Activated naive CD4-positive, alpha-beta T cell treated with anti-CD3 and anti-CD28 coated beads, Interleukin-2, amount 50 U/mL, for 72 hours (primary cell): ENCODE measurements around the gene FUT3. TPM values are rescaled to one million over a fixed set of nuclear protein-coding genes. Genes with fewer than 3 reads are reported as not detected.
A peak's percentile ranks its signal among the peaks of the same experiment; 100 is the strongest.

Source experiments
- ATAC-seq, 2 donors: fragments of 150-1000 bp; cut with Tn5 transposase; 2 replicates each; pipeline ENCODE4 v1.10.0; 2021; ENCODE audit warnings: mild to moderate bottlenecking in 2 of 2, moderate library complexity in 2 of 2
- DNase-seq, 2 donors: peaks; one replicate each; pipeline ENCODE4 v3.0.0; 2021 to 2022; ENCODE audit warnings: low spot score in 2 of 2
- H3K27ac Mint-ChIP-seq, 2 donors: one replicate each; pipeline ENCODE4 v1.8.0; 2022; ENCODE audit warnings: mild to moderate bottlenecking in 2 of 2, mixed read lengths in 2 of 2
- H3K36me3 Mint-ChIP-seq, 2 donors: one replicate each; pipeline ENCODE4 v1.8.0; 2022; ENCODE audit warnings: mixed read lengths in 2 of 2
- H3K9me3 Mint-ChIP-seq, 2 donors: one replicate each; pipeline ENCODE4 v1.8.0; 2022; ENCODE audit warnings: mixed read lengths in 2 of 2
- total RNA-seq, 2 donors: library from RNA; stranded (reverse); gene quantifications; one replicate each; pipeline ENCODE4 v1.2.3, GENCODE V29; 2022

FUT3 gene
- total RNA-seq, 2 donors from 2014 or later, result 0.32 TPM; not detected in 1

- no peaks in the 10 kb centered on the region for H3K36me3 Mint-ChIP-seq
- no peaks in the 10 kb centered on the region for H3K9me3 Mint-ChIP-seq
- no peak overlapping the region for H3K27ac Mint-ChIP-seq
- no peak for ATAC-seq
- DNase-seq, result no peak
These were observed 12.7 kb downstream of the FUT3 start for GRCh38 chr19:5838353-5839064.

- H3K27ac Mint-ChIP-seq, result no peak overlapping the region
- ATAC-seq, result no peak
These were observed 13.4 kb downstream of the FUT3 start for GRCh38 chr19:5837761-5838352.

GRCh38 chr19:5832527-5833216 lies 18.6 kb downstream of the FUT3 start:
- DNase-seq (no peak), ATAC-seq (no peak)
- H3K9me3 Mint-ChIP-seq, result no peaks in the 10 kb centered on the region
- H3K36me3 Mint-ChIP-seq, result peaks cover 0 to 9% of the 10 kb centered on the region in 2 donors
- H3K27ac Mint-ChIP-seq, result no peak overlapping the region

More at GRCh38 chr19:5837761-5838352, 13.4 kb downstream of the FUT3 start:
- Mint-ChIP-seq H3K36me3 (no peaks in the 10 kb centered on the region), H3K9me3 (no peaks in the 10 kb centered on the region)
- no peak for DNase-seq

- no peak for ATAC-seq
- H3K27ac Mint-ChIP-seq, result no peak overlapping the region
- DNase-seq, result no peak
These were observed 19.2 kb downstream of the FUT3 start for GRCh38 chr19:5832061-5832460.

GRCh38 chr19:5831159-5831558 lies 20.1 kb downstream of the FUT3 start:
- no peak for ATAC-seq
- Mint-ChIP-seq H3K36me3 (peaks cover 0 to 9% of the 10 kb centered on the region in 2 donors), H3K27ac (no peak overlapping the region), H3K9me3 (no peaks in the 10 kb centered on the region)
- DNase-seq, result no peak

More at GRCh38 chr19:5832061-5832460, 19.2 kb downstream of the FUT3 start:
- Mint-ChIP-seq H3K9me3 (no peaks in the 10 kb centered on the region), H3K36me3 (peaks cover 0 to 9% of the 10 kb centered on the region in 2 donors)

- ATAC-seq (no peak), DNase-seq (no peak)
- H3K9me3 Mint-ChIP-seq, result no peaks in the 10 kb centered on the region
- peaks cover 0 to 9% of the 10 kb centered on the region in 2 donors for H3K36me3 Mint-ChIP-seq
- H3K27ac Mint-ChIP-seq, result peak overlapping the region; percentile 29 to 62
These were observed 21.5 kb downstream of the FUT3 start for GRCh38 chr19:5829567-5830310.

- H3K27ac Mint-ChIP-seq, result peak overlapping the region; percentile 97 to 100
- peak; percentile 40 to 66 for DNase-seq
- no peak for ATAC-seq
- H3K9me3 Mint-ChIP-seq, result no peaks in the 10 kb centered on the region
- H3K36me3 Mint-ChIP-seq, result peaks cover 0 to 9% of the 10 kb centered on the region in 2 donors
These were observed 22.3 kb downstream of the FUT3 start for GRCh38 chr19:5828661-5829566.

- ATAC-seq, result peak; percentile 84
- H3K9me3 Mint-ChIP-seq, result no peaks in the 10 kb centered on the region
These were observed 23.2 kb downstream of the FUT3 start for GRCh38 chr19:5827891-5828660.

GRCh38 chr19:5827342-5827890 lies 23.8 kb downstream of the FUT3 start:
- ATAC-seq (no peak), DNase-seq (no peak)
- Mint-ChIP-seq H3K27ac (peak overlapping the region; percentile 95 to 97), H3K9me3 (no peaks in the 10 kb centered on the region), H3K36me3 (peaks cover 0 to 9% of the 10 kb centered on the region in 2 donors)

More at GRCh38 chr19:5827891-5828660, 23.2 kb downstream of the FUT3 start:
- Mint-ChIP-seq H3K36me3 (peaks cover 0 to 9% of the 10 kb centered on the region in 2 donors), H3K27ac (peak overlapping the region; percentile 97 to 100)
- peak; percentile 99 to 100 for DNase-seq

- DNase-seq (no peak), ATAC-seq (no peak)
- H3K9me3 Mint-ChIP-seq, result no peaks in the 10 kb centered on the region
- H3K36me3 Mint-ChIP-seq, result peaks cover 0 to 9% of the 10 kb centered on the region in 2 donors
- H3K27ac Mint-ChIP-seq, result peak overlapping the region; percentile 95 to 97
These were observed 24.5 kb downstream of the FUT3 start for GRCh38 chr19:5826531-5827341.

GRCh38 chr19:5825178-5825577 lies 26.1 kb downstream of the FUT3 start:
- Mint-ChIP-seq H3K27ac (no peak overlapping the region), H3K36me3 (peaks cover 0 to 9% of the 10 kb centered on the region in 2 donors), H3K9me3 (no peaks in the 10 kb centered on the region)
- DNase-seq, result no peak
- no peak for ATAC-seq

- DNase-seq, result no peak
- Mint-ChIP-seq H3K9me3 (no peaks in the 10 kb centered on the region), H3K27ac (no peak overlapping the region), H3K36me3 (peaks cover 0 to 9% of the 10 kb centered on the region in 2 donors)
- no peak for ATAC-seq
These were observed 26.5 kb downstream of the FUT3 start for GRCh38 chr19:5824751-5825150.

- H3K27ac Mint-ChIP-seq, result no peak overlapping the region
- H3K9me3 Mint-ChIP-seq, result no peaks in the 10 kb centered on the region
- DNase-seq (no peak), ATAC-seq (no peak)
- H3K36me3 Mint-ChIP-seq, result peaks cover 0 to 7% of the 10 kb centered on the region in 2 donors
These were observed 27.5 kb downstream of the FUT3 start for GRCh38 chr19:5823579-5824281.
